Femur (tissue), 1 donor: ENCODE data around the gene C9orf78.
A peak's percentile ranks its signal among the peaks of the same experiment; 100 is the strongest.

Experiments used
- DNase-seq: peaks from one replicate; pipeline ENCODE4 v3.0.0-alpha.2; 2017

Gene C9orf78

GRCh38 chr9:129835128-129835859 is at the start of gene C9orf78, which contains the start of gene USP20:
TSS of gene C9orf78 (minus strand) at chr9:129835275. CDS start at chr9:129835221, 54 bp downstream.
TSS of gene USP20 (plus strand) at chr9:129835458. CDS start at chr9:129852556, 17,098 bp downstream.
- DNase-seq = peak; percentile 97

GRCh38 chr9:129884220-129885017 is 49.3 kb upstream of the C9orf78 start:
- DNase-seq = peak; percentile 87

- no peak for DNase-seq
These were observed 46.7 kb upstream of the C9orf78 start for GRCh38 chr9:129881547-129882324.

GRCh38 chr9:129880654-129881546 is 45.8 kb upstream of the C9orf78 start:
- peak; percentile 87 for DNase-seq

GRCh38 chr9:129879991-129880653 is 45.0 kb upstream of the C9orf78 start:
- DNase-seq = no peak

GRCh38 chr9:129879103-129879699 is 44.1 kb upstream of the C9orf78 start:
- DNase-seq = no peak

- no peak for DNase-seq
These were observed 43.2 kb upstream of the C9orf78 start for GRCh38 chr9:129878291-129878690.

- DNase-seq = no peak
These were observed 41.7 kb upstream of the C9orf78 start for GRCh38 chr9:129876815-129877214.

GRCh38 chr9:129875687-129876395 is 40.8 kb upstream of the C9orf78 start:
- DNase-seq = no peak

GRCh38 chr9:129875181-129875611 is 40.1 kb upstream of the C9orf78 start:
- DNase-seq = no peak

- DNase-seq = no peak
These were observed 39.4 kb upstream of the C9orf78 start for GRCh38 chr9:129874261-129875101.

- no peak for DNase-seq
These were observed 38.6 kb upstream of the C9orf78 start for GRCh38 chr9:129873563-129874190.

GRCh38 chr9:129871046-129871445 is 36.0 kb upstream of the C9orf78 start:
- no peak for DNase-seq

- DNase-seq = no peak
These were observed 34.8 kb upstream of the C9orf78 start for GRCh38 chr9:129869585-129870501.

GRCh38 chr9:129868872-129869486 is 33.9 kb upstream of the C9orf78 start:
- DNase-seq = no peak

- DNase-seq = no peak
These were observed 33.2 kb upstream of the C9orf78 start for GRCh38 chr9:129868023-129868871.
